ENCODE data around the gene FTH1.
"Not testable (repeated sequence)": the region's sequence is repeated elsewhere in the genome, so short reads cannot be mapped to it uniquely, and the experiment has no call there.

GRCh38 chr11:61964666-61965271 lies 2.7 kb downstream of the FTH1 start:
- not testable (repeated sequence) for TF ChIP-seq CTCF (IDR thresholded peaks at IDR 0.05; ENCODE audit: low read depth, low read length, missing input control); JUND (IDR thresholded peaks at IDR 0.05); REST (IDR thresholded peaks at IDR 0.05); RAD21 (IDR thresholded peaks at IDR 0.05); ZBTB33 (IDR thresholded peaks at IDR 0.05); MAX (IDR thresholded peaks at IDR 0.05); GABPA (IDR thresholded peaks at IDR 0.05 in 1 of 2, conservative IDR thresholded peaks at IDR 0.05 in 1 of 2)
- peak; percentile 37 for TF ChIP-seq YY1 (IDR thresholded peaks at IDR 0.05)
